ENCODE results near the gene KHDC4.

Gene KHDC4

DNA sequence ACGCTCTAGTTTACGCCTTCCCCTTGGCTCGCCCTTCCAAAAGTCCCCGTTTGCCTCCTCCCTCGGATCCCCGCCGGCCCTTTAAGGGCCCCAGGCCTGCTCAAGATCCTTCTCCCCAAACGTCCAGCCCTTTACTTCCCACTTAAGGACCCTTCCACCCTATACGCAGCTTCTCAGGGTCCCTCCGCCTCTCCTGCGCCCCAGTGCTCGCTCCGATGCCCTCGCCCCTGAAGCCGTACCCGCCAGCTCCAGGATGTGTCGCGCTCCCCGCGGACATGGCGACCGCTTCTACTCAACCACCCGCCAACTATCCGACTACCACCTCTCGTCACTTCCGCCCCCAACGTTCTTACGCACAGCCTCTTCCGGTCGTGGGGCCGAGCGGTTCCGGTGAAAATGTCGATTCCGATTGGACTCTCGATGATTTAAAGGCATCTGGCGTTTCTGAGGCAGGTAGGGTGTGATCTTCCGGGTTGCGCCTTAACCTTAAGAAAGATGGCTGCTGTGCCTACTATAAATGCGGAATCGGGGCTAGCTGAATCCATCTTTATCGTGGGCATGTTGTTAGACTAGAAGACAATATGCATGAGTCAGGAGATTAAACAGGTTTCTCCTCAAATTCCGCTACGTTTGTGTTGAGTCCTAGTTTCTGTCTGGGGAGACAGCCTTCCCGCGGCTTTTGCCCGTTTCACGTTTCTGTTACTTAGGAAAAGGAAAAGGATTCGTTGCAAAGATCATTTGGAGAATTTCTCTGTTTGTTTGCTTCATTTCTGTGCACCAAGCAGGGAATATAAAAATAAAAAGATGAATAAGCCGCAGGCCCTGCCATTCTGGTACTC lies at the start of gene KHDC4:
Gene KHDC4 (minus strand): TSS at position 317 of the 839 bp plus-strand sequence. CDS start 40 bp downstream, at position 277.
- Histone ChIP-seq H3K9me3 (ENCODE audit: control insufficient read depth, insufficient read depth, low read length) (no peaks in the 10 kb centered on the region), H3K36me3 (ENCODE audit: insufficient read depth, low read length) (peaks cover 26% of the 10 kb centered on the region), H3K9ac (ENCODE audit: low read depth, low read length) (peak within 1 kb of the TSS; percentile 93), H3K4me1 (ENCODE audit: insufficient read depth, low read length) (peaks cover 14% of the 10 kb centered on the region)

GRCh38 chr1:155983191-155984024 lies 49.2 kb upstream of the KHDC4 start:
- Histone ChIP-seq H3K9ac (ENCODE audit: low read depth, low read length) (peak overlapping the region; percentile 16; the same call in 1 of the 2 replicates), H3K9me3 (ENCODE audit: control insufficient read depth, insufficient read depth, low read length) (no peaks in the 10 kb centered on the region), H3K4me1 (ENCODE audit: insufficient read depth, low read length) (peaks cover 40% of the 10 kb centered on the region), H3K36me3 (ENCODE audit: insufficient read depth, low read length) (no peaks in the 10 kb centered on the region)

DNA sequence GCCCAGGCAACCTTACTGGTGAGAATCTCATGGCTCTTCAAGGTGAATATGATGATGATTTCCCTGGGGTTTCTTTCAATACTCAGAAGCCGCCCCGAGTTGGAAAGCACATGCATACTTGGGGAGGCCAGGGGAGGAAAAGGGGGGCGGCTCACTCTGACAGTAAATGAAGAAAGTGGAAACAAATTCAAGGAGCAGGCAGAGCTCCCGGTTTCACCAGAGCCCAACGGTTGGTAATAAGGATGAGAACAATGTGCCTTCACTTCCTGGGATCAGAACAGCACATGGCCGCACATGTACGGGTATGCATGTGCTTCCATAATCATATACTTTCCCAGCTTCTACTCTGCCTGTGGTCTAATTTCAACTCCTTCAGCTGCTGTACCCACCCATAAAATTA lies 47.9 kb upstream of the KHDC4 start:
- Histone ChIP-seq H3K9ac (ENCODE audit: low read depth, low read length) (no peak overlapping the region), H3K4me1 (ENCODE audit: insufficient read depth, low read length) (peaks cover 40% of the 10 kb centered on the region), H3K9me3 (ENCODE audit: control insufficient read depth, insufficient read depth, low read length) (no peaks in the 10 kb centered on the region), H3K36me3 (ENCODE audit: insufficient read depth, low read length) (no peaks in the 10 kb centered on the region)

DNA sequence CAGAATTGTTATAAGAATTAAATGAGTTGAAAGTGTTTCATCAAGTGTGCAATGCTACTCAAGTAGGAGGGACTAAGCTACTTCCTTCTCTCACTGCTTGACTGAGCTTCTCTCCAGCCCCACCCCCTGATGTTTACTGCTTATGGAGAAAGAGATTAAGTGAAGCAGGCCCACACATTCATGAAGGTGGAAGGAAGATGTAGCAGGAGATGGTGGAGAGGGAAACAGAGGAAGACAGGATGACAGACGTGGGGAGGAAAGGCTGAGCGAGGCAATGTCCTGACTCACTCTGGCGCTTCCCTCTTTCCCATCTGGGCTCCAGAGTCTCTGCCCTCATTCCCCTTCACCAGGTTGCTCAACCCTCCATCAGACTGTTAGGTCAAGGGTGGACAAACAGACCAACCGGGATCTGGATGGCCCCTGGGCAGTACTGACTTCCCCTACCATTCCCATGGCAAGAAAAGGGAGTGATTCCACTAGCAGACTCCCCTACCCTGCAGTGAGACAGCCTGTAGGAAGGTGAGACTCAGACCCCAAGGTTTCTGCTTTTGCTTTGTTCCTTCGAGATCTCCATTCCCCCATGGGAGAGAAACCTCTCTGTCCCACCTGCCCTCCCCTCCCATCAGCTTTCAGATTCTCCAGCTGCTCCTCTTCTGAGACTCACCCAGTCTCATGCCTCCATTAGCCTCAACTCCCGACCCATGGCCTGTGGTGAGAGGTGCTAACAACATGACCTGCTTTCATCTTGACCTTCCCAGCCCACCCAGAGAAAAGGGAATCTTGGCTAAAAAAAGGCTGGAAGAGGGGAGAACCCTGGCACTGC lies 47.3 kb upstream of the KHDC4 start:
- Histone ChIP-seq H3K9me3 (ENCODE audit: control insufficient read depth, insufficient read depth, low read length) (no peaks in the 10 kb centered on the region), H3K9ac (ENCODE audit: low read depth, low read length) (no peak overlapping the region), H3K36me3 (ENCODE audit: insufficient read depth, low read length) (no peaks in the 10 kb centered on the region), H3K4me1 (ENCODE audit: insufficient read depth, low read length) (peaks cover 40% of the 10 kb centered on the region)

DNA sequence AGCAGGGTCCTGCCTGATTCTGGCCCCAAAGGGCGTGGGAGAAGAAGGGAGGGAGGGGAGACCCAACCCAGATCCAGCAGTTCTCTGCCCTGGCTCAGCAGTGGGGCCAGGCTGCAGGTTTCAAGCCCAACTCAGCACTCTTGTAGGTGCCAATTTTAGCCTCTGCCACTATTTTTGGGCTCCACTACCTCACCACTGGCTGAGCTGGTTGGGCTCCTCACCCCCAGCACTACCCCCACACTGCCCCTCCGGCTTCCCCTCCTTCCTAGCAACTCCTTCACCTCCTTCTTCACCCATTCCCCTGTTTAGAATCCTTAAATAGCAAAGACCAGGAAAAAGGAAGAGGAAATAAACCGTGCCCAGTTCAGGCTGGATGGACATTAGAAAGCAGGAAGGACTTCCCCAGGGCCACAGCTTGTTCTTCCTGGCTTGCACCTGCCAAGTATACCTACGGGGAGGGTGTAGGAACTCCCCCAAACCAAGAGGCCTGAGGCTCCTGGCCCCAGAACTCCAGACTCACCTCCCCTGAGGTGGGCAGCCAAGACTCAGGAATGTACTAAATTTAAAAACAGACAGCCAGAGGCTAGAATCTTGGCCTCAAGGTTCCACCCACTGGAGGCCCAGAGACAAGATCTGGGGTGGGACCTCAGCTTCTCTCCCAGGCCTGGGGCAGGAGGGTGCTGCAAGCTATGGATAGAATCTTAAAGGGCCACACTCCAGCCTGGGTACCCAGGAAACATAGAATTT lies 45.6 kb upstream of the KHDC4 start:
- Histone ChIP-seq H3K36me3 (ENCODE audit: insufficient read depth, low read length) (no peaks in the 10 kb centered on the region), H3K9ac (ENCODE audit: low read depth, low read length) (peak overlapping the region; percentile 92), H3K4me1 (ENCODE audit: insufficient read depth, low read length) (peaks cover 50% of the 10 kb centered on the region), H3K9me3 (ENCODE audit: control insufficient read depth, insufficient read depth, low read length) (no peaks in the 10 kb centered on the region)

- Histone ChIP-seq H3K9ac (ENCODE audit: low read depth, low read length) (peak overlapping the region; percentile 92), H3K36me3 (ENCODE audit: insufficient read depth, low read length) (no peaks in the 10 kb centered on the region), H3K4me1 (ENCODE audit: insufficient read depth, low read length) (peaks cover 52% of the 10 kb centered on the region), H3K9me3 (ENCODE audit: control insufficient read depth, insufficient read depth, low read length) (no peaks in the 10 kb centered on the region)
Observed at GRCh38 chr1:155978973-155979429, 44.8 kb upstream of the KHDC4 start.

- H3K4me1 ChIP-seq (ENCODE audit: insufficient read depth, low read length): peaks cover 48% of the 10 kb centered on the region
Observed at GRCh38 chr1:155978325-155978972, 44.2 kb upstream of the KHDC4 start, which contains the start of gene ARHGEF2. Gene ARHGEF2, minus strand, starts transcription at chr1:155978547. Its CDS starts 120 bp downstream, at chr1:155978427.

DNA sequence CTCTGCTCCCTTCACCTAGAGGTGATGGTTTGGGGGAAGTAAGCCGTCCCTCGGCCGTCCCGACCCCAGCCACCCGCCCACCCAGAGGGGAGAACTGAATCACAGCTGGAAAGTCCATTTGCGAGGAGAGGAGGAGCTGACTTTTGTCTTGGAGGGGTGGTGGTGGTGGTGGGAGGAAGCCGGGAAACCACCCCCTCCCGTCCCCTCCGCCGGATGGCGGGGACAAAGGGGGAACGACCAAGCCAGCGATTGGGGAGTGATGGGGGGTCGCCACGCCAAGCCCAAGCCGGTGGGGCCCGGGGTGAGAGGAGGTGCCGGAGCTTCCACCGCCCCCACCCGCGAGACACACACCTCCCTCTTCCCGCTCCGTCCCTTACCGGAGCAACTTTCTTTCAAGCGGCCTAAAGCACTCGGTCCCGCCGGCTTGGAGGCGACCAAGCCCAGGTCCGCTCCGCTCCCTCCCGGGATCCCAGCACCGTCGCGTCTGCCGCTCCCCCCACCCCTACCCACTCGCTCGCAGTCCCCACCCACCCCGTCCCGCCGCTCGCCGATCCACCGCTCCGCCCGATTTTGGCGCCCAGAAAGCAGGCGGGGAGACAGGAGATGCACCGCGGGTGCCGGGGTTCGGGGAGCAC lies 43.6 kb upstream of the KHDC4 start:
- Histone ChIP-seq H3K36me3 (ENCODE audit: insufficient read depth, low read length) (no peaks in the 10 kb centered on the region), H3K9ac (ENCODE audit: low read depth, low read length) (peak overlapping the region; percentile 92), H3K9me3 (ENCODE audit: control insufficient read depth, insufficient read depth, low read length) (no peaks in the 10 kb centered on the region), H3K4me1 (ENCODE audit: insufficient read depth, low read length) (peaks cover 47% of the 10 kb centered on the region)

More at GRCh38 chr1:155978325-155978972, 44.2 kb upstream of the KHDC4 start, which contains the start of gene ARHGEF2:
- Histone ChIP-seq H3K9me3 (ENCODE audit: control insufficient read depth, insufficient read depth, low read length) (no peaks in the 10 kb centered on the region), H3K36me3 (ENCODE audit: insufficient read depth, low read length) (no peaks in the 10 kb centered on the region), H3K9ac (ENCODE audit: low read depth, low read length) (peak within 1 kb of the TSS; percentile 92)

- H3K9me3 ChIP-seq (ENCODE audit: control insufficient read depth, insufficient read depth, low read length): no peaks in the 10 kb centered on the region
- peak overlapping the region; percentile 92 for H3K9ac ChIP-seq (ENCODE audit: low read depth, low read length)
- peaks cover 40% of the 10 kb centered on the region for H3K4me1 ChIP-seq (ENCODE audit: insufficient read depth, low read length)
- no peaks in the 10 kb centered on the region for H3K36me3 ChIP-seq (ENCODE audit: insufficient read depth, low read length)
Observed at GRCh38 chr1:155976913-155977689, 42.9 kb upstream of the KHDC4 start.

GRCh38 chr1:155976062-155976912 lies 42.1 kb upstream of the KHDC4 start:
- H3K36me3 ChIP-seq (ENCODE audit: insufficient read depth, low read length): no peaks in the 10 kb centered on the region
- H3K9ac ChIP-seq (ENCODE audit: low read depth, low read length): peak overlapping the region; percentile 92
- peaks cover 34% of the 10 kb centered on the region for H3K4me1 ChIP-seq (ENCODE audit: insufficient read depth, low read length)
- no peaks in the 10 kb centered on the region for H3K9me3 ChIP-seq (ENCODE audit: control insufficient read depth, insufficient read depth, low read length)

- H3K9ac ChIP-seq (ENCODE audit: low read depth, low read length): peak overlapping the region; percentile 92
- no peaks in the 10 kb centered on the region for H3K9me3 ChIP-seq (ENCODE audit: control insufficient read depth, insufficient read depth, low read length)
- no peaks in the 10 kb centered on the region for H3K36me3 ChIP-seq (ENCODE audit: insufficient read depth, low read length)
- H3K4me1 ChIP-seq (ENCODE audit: insufficient read depth, low read length): peaks cover 33% of the 10 kb centered on the region
Observed at GRCh38 chr1:155975375-155976061, 41.3 kb upstream of the KHDC4 start.

Data from ES-I3 (cell line).